Stimulated activated CD8-positive, alpha-beta memory T cell treated with anti-CD3 and anti-CD28 coated beads, Interleukin-15, amount 100 ng/mL, for 4 hours (primary cell): ENCODE measurements around the gene PFN1.

Experiments used
- DNase-seq, 2 donors: peaks; one replicate each; pipeline ENCODE4 v3.0.0-alpha.2; 2020; ENCODE audit warnings: low read depth in 2 of 2

Gene PFN1

DNA sequence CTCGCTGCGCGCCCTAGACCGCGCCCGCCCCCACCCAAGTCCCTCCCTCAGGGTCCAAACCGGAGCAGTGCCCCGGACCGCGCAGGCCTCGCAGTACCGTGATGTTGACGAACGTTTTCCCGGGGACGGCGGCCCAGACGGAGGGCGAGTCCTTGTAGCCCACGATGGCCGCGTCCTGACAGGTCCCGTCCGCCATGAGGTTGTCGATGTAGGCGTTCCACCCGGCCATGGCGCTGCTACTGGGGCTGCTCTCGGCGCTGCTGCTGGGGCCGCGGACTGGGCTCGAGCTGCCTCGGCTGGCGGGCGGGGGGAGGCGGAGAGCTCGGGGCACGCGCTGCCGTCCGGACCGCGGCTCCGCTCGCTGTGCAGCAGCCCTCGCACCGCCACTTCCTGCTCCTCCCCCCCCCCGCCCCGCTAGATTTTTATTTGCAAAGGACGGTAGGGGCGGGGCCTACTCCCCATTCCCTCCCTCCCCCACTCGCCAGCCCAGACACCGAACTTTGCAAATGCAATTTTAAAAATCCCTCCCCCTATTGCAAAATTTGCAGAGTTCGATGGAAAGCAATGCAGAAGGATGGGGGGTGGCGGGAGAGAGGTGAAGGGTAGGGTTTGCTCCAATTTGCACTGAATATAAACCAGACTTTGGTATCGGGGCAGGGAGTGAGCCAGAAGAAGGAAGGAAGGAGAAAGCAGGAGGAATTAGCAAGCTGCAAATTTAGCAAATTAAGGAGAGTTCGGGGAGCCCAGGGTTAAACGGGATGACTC lies at the start of gene PFN1:
Gene PFN1 (minus strand): TSS at position 365 of the 765 bp plus-strand sequence. CDS start 136 bp downstream, at position 229.
- peak; percentile 79 for DNase-seq

GRCh38 chr17:4997302-4998026 lies 49.1 kb upstream of the PFN1 start, which contains the start of the genes INCA1 and KIF1C:
Gene INCA1, minus strand, starts transcription at chr17:4997522. Its CDS starts 3,085 bp downstream, at chr17:4994437.
Gene KIF1C, plus strand, starts transcription at chr17:4997950. Its CDS starts 2,297 bp downstream, at chr17:5000247.
- DNase-seq = peak; percentile 78

- DNase-seq = no peak
Measured at GRCh38 chr17:4994081-4994595, 45.8 kb upstream of the PFN1 start.

DNA sequence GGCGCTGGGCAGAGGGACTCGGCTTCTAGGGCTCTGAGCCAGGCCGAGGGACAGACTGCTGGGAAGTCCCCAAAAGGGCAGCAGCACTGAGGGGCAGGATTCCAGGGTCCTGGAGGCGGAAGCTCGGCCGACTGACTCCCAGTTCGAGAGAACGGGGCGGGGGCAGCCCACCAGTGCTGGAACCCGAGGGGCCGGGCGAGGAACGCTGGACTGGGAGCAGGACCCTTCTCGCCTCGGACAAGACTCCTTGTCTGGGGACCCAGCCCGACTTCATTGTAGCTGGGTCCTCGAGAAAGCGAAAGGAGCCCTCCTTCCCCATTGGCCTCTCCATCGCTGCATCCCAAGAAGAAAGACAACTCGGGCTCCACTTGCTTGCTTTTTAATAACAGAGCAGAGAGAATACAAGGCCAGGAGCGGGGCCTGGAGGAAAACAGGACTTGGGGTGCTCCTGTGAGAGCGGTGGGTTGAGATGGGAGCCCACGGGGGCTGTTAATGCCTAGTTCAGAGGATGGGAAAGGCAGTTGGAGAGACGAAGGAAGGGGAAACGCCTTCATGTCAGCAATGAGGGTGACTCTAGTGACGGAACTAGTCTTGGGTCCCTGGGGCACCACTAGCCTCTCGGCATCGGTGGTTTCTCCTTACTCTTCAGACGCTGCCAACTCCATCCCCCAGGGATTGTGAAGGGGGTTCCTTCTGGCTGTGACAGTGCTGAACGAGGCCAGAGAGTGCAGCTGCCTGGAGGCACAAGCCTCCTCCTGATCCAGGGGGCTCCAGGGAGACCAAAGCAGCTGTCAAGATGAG lies 39.6 kb upstream of the PFN1 start:
- DNase-seq = no peak

- DNase-seq = peak; percentile 74 to 76
Measured at GRCh38 chr17:4986951-4987766, 38.8 kb upstream of the PFN1 start, which contains the start of gene CAMTA2. Gene CAMTA2, minus strand, starts transcription at chr17:4987675. Its CDS starts 1,453 bp downstream, at chr17:4986222.

DNA sequence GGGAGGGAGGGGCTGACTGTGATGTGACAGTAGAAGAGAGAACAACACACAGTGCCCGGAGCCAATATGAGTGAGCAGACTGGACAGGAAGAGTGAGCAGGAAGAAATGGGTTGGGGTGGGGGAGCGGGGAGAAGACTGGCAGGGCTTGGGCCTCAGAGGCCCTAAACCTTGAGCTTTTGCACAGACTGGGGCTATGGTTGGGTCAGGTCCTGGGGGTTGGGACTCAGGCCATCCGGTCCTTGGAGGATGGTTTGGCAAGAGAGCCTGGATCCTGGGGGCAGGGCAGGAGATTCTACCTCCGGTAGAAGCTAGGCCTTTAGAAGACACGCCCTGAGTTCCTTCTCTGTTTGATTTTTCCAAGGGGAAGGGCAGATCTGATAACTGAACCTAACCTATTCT lies 38.1 kb upstream of the PFN1 start:
- DNase-seq = no peak

DNA sequence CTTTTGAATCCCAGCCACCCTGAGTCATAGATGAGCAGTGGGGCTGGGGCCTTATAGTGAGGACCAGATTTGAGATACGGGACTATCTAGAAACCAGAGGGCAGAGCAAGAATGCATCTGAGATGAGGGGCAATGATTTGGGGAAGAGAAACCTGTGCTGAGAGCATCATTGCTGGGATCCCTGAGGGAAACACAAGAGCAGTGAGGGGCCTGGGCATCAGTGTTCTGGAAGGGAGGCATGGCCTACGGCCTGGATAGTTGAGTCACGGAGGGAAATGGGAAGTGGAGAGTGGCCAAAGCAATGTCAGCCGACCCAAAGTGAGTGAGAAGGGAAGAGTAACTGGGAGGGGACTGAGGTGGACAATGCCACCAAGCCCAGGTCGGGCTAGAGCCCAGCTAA lies 34.0 kb upstream of the PFN1 start:
- DNase-seq = no peak

GRCh38 chr17:4980644-4981216 lies 32.4 kb upstream of the PFN1 start:
- DNase-seq = no peak

GRCh38 chr17:4978726-4979125 lies 30.4 kb upstream of the PFN1 start:
- no peak for DNase-seq

DNA sequence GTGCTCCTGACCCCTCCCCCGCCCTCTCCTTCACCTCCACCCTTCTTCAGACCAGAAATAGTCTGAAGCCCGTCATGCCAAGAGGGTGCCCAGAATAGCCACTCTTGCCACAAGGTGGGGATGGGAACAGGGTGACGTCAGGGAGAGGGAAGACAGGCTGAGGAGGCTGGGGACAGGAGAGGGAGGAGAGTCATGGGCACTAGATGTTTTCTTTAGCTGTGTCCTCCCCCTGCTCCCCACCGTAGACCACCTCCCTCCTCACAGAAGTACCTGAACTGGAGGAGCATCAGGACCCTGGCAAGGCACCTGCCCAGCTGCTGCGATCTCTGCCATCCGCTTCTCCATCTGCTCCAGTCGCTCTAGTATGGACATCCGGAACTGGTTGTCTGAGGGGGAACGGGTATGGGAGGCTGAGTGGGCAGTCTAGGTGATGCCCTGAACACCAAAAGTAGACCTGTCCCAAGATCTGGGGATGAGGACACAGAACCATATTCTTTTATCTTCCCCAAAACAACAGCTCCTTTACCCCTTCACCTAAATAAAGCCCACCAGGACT lies 25.9 kb upstream of the PFN1 start:
- no peak for DNase-seq

DNA sequence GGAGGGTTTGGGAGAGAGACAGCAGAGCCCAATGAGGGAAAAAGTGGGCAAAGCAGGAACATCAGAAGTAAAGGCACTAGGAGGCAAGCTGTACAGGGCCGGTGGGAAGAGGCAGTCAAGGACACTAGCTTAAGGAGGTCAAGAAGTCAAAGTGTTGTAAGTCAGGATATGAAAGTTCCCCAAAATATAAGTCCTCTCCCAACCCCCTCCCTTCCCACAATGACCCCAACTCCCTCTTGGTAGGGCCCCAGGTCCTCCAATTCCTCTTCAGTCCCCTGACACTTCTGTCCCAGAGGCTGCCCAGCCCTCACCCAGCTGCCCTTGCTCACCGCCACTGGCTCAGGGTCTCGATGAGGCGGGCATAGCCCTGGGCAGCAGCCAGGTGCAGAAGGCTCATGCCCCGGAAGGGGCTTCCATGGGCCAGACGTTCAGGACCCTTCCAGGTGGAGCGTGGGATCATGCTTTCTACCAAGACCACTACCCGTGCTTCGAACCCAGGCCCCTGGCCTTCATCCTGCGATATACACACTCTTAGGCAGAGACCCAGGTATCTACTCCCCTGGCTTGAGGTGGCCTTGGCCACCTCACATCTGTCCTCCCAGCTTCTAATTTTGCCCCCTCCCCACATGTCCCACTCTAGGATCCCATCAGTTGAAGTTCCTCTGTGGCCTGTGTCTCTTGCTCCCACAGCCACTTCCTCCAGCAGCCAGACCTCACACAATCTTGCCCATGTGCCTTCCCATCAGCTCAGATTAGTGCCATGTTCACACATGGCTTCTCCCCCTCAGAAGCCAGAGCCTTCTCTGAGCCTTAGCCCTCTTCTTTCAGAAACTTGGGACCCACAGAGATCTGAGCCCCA lies 25.2 kb upstream of the PFN1 start:
- no peak for DNase-seq

- no peak for DNase-seq
Measured at GRCh38 chr17:4972752-4973151, 24.4 kb upstream of the PFN1 start.

DNA sequence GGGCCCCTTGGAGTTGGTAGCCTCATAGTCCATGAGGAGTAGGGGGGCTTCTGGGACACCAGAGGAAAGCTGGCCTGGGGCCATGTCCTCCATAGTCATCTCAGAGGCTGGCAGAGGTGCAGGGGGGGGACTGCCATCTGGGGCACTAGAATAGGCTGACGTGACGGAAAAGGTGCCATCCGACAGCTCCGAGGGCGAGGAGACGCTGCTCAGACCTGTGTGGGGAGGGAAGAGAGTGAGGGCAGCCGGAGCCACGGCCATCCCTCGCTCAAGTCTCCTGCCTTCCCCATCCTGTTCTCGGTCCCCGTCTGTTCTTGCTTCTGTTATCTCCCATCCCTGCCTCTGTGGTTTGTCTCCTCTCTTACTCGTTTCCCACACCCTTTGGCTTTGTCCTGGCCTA lies 24.0 kb upstream of the PFN1 start:
- no peak for DNase-seq

- DNase-seq = no peak
Measured at GRCh38 chr17:4971826-4972225, 23.5 kb upstream of the PFN1 start.

DNA sequence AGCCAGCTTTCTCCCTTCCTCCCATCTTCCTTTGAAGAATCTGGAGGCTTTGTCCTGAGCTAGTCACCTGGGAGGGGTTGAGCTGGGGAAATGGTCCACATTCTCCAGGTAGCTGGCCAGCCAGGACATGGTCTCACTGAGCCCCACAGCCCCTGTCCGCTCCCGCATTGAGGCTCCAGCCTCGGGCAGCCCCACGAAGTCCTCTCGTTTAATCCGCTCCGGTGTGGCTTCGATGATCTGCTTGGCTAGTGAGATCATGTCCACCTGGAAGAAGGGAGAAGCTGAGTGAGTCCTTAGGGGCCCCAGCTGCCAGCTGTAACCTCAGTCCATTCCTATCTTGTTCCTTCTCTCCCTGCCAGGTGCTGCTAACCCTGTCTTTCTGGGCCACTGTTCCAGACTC lies 21.9 kb upstream of the PFN1 start:
- DNase-seq = no peak

- no peak for DNase-seq
Measured at GRCh38 chr17:4969551-4970173, 21.3 kb upstream of the PFN1 start.

DNA sequence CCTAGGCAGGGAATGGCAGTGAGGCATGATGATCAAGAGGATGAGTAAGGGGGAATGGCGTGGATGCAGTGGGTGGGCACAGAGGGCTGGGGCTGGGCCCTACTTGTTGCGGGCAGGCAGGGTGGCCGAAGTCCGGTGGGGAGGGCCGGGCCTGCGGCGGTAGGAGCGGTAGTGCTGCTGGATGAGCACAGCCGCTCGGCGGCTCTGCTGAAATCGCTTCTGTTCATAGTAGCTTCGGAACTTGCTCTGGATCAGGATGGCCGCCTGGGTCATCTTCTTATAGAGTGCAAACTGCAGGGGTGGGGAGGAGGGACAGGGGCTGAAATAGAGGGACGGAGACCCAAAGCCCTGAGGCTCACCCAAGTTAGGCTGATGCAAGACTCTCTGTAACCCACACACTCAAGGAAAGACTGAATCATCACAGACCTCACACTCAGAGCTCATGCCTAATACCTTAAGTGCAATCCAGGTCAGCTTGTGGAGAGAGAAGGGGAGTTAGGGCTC lies 20.8 kb upstream of the PFN1 start:
- no peak for DNase-seq

DNA sequence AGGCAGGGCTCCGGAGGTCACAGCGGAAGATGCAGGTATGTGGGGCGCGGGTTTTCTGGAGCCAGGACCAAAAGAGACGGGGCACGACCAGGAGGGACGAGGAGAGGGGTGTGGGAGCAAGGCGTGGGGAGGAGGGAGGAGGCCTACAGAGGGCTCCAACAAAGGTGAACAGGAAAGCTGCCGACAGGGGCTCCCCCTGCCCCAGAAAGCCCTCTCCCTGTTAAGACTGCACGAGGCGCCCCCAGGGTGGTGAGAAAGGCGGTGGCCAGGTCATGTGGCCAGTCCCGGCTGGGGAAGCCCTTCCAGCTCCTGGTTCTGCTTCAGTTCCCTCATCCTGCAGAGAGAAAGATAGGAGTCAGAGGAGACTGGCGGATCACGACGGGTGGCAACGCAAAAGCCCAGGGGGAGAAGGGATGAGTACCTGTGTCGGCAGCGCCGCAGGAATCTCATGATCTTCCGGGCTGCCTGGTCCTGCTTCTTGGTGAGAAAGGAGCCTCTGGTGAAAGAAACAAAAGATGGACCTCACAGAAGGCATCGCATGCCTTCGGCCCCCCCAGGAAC lies 20.2 kb upstream of the PFN1 start:
- DNase-seq = no peak
